Endodermal cell (in vitro differentiated cells): Measurements from ENCODE around the gene TNFSF18. TPM values are rescaled to one million over a fixed set of nuclear protein-coding genes. Genes with fewer than 3 reads are reported as not detected.

ENCODE experiments used
- DNase-seq: peaks from one replicate; pipeline ENCODE4 v3.0.0-alpha.2; 2017
- H3K27ac ChIP-seq: 2 replicates; pipeline ENCODE4 v1.5.1; 2013; ENCODE audit warnings: mild to moderate bottlenecking, low read depth, low read length, moderate library complexity
- H3K27me3 ChIP-seq: 2 replicates; pipeline ENCODE4 v1.6.1; 2013; ENCODE audit warnings: mild to moderate bottlenecking, low read length, moderate library complexity; ENCODE audit not compliant: insufficient read depth, control insufficient read depth, poor library complexity, severe bottlenecking
- H3K36me3 ChIP-seq: 2 replicates; pipeline ENCODE4 v1.7.0; 2013; ENCODE audit warnings: mild to moderate bottlenecking, low read length, moderate library complexity; ENCODE audit not compliant: control insufficient read depth, insufficient read depth
- H3K4me1 ChIP-seq: one replicate; pipeline ENCODE4 v1.7.0; 2013; ENCODE audit warnings: low read length; ENCODE audit not compliant: control insufficient read depth, insufficient read depth
- H3K4me3 ChIP-seq: 2 replicates; pipeline ENCODE4 v1.5.1; 2013; ENCODE audit warnings: mild to moderate bottlenecking, low read length, moderate library complexity
- H3K9ac ChIP-seq: 2 replicates; pipeline ENCODE4 v1.6.1; 2013; ENCODE audit warnings: mild to moderate bottlenecking, low read length, moderate library complexity; ENCODE audit not compliant: poor library complexity, severe bottlenecking; ENCODE audit errors: extremely low read depth
- H3K9me3 ChIP-seq: 2 replicates; pipeline ENCODE4 v1.6.1; 2013; ENCODE audit warnings: mild to moderate bottlenecking, low read length, moderate library complexity; ENCODE audit not compliant: control insufficient read depth
- H3K27ac Mint-ChIP-seq: 2 replicates; pipeline ENCODE4 v1.8.0; 2020; ENCODE audit warnings: mixed read lengths
- H3K27me3 Mint-ChIP-seq: 2 replicates; pipeline ENCODE4 v1.8.0; 2021; ENCODE audit warnings: mild to moderate bottlenecking, mixed read lengths; ENCODE audit not compliant: insufficient read depth
- H3K36me3 Mint-ChIP-seq: 2 replicates; pipeline ENCODE4 v1.8.0; 2020; ENCODE audit warnings: low read depth, mixed read lengths
- H3K4me1 Mint-ChIP-seq: 2 replicates; pipeline ENCODE4 v1.8.0; 2020; ENCODE audit warnings: mixed read lengths
- H3K4me3 Mint-ChIP-seq: 2 replicates; pipeline ENCODE4 v1.8.0; 2020; ENCODE audit warnings: mild to moderate bottlenecking, moderate library complexity, mixed read lengths
- H3K9me3 Mint-ChIP-seq: 2 replicates; pipeline ENCODE4 v1.8.0; 2020; ENCODE audit warnings: mild to moderate bottlenecking, mixed read lengths
- WGBS, 2 experiments: methylation state at CpG; one replicate each; pipeline versions ENCODE4 v1.1.5 to v1.1.7; 2013; ENCODE audit warnings: missing lambda C conversion rate in 2 of 2, mixed read lengths in 1 of 2; ENCODE audit not compliant: insufficient coverage in 1 of 2, insufficient read length in 1 of 2; 5-methylcytosine and 5-hydroxymethylcytosine counted together
- total RNA-seq, 2 donors: library from RNA; stranded (reverse); fragmentation: NEBNext Ultra II Directional in 1 of 2; extraction: Animal tissue kit (Norgen Biotek cat#: 25700) in 1 of 2; gene quantifications; 2 replicates in 1 of 2; 3 replicates in 1 of 2; pipeline ENCODE4 v1.2.1, GENCODE V29; 2021
- TF ChIP-seq, protein P1 (sequence below): fragments of 200-600 bp; sonication (generic); conservative IDR thresholded peaks from 2 replicates; pipeline ENCODE4 v1.5.0; 2021; ENCODE audit warnings: antibody characterized with exemption, mild to moderate bottlenecking

Gene TNFSF18
- total RNA-seq, 2 donors from 2014 or later = not detected

DNA sequence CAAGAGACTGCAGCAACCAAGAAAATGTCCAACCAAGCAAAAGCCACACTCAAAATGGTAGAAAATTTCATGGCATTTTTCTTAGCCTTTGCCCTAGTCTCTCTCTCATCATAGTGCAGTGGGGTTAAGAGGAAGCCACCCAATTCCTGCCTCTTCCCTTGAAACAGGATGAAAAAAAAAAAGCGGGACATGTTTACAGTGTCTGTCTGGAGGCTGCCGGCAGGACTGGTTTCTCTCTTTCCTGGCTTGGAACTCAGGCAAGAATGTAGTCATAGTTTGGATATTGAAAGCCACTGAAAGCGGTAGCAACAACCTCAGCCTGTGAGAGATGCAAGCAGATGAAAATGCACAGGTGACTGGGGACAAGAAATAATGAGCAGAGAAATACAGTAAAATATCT is 13.3 kb upstream of the TNFSF18 start:
- TF ChIP-seq, protein P1, sequence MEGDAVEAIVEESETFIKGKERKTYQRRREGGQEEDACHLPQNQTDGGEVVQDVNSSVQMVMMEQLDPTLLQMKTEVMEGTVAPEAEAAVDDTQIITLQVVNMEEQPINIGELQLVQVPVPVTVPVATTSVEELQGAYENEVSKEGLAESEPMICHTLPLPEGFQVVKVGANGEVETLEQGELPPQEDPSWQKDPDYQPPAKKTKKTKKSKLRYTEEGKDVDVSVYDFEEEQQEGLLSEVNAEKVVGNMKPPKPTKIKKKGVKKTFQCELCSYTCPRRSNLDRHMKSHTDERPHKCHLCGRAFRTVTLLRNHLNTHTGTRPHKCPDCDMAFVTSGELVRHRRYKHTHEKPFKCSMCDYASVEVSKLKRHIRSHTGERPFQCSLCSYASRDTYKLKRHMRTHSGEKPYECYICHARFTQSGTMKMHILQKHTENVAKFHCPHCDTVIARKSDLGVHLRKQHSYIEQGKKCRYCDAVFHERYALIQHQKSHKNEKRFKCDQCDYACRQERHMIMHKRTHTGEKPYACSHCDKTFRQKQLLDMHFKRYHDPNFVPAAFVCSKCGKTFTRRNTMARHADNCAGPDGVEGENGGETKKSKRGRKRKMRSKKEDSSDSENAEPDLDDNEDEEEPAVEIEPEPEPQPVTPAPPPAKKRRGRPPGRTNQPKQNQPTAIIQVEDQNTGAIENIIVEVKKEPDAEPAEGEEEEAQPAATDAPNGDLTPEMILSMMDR = no peak
- Histone ChIP-seq H3K4me3 (no peak overlapping the region), H3K27me3 (no peaks in the 10 kb centered on the region), H3K9me3 (no peaks in the 10 kb centered on the region), H3K36me3 (no peaks in the 10 kb centered on the region), H3K9ac (no peak overlapping the region), H3K4me1 (no peaks in the 10 kb centered on the region), H3K27ac (no peak overlapping the region)
- DNase-seq = no peak
- Mint-ChIP-seq H3K36me3 (no peaks in the 10 kb centered on the region), H3K4me3 (no peak overlapping the region), H3K4me1 (no peaks in the 10 kb centered on the region), H3K27ac (no peak overlapping the region), H3K27me3 (no peaks in the 10 kb centered on the region), H3K9me3 (no peaks in the 10 kb centered on the region)
- 91 to 100% methylated on average over 2 to 3 of the region's 3 CpGs for WGBS, 2 experiments

GRCh38 chr1:173063171-173063570 is 12.4 kb upstream of the TNFSF18 start:
- 92 to 100% methylated on average over 1 of the region's 1 CpG for WGBS, 2 experiments
- Mint-ChIP-seq H3K27me3 (no peaks in the 10 kb centered on the region), H3K4me3 (no peak overlapping the region), H3K27ac (no peak overlapping the region), H3K36me3 (no peaks in the 10 kb centered on the region), H3K4me1 (no peaks in the 10 kb centered on the region), H3K9me3 (no peaks in the 10 kb centered on the region)
- TF ChIP-seq, protein P1 = no peak
- no peaks in the 10 kb centered on the region for H3K4me1 ChIP-seq
- no peaks in the 10 kb centered on the region for H3K9me3 ChIP-seq
- H3K9ac ChIP-seq = no peak overlapping the region
- no peak overlapping the region for H3K4me3 ChIP-seq
- no peak for DNase-seq
- no peak overlapping the region for H3K27ac ChIP-seq
- H3K36me3 ChIP-seq = no peaks in the 10 kb centered on the region
- H3K27me3 ChIP-seq = no peaks in the 10 kb centered on the region

GRCh38 chr1:173062150-173062938 is 11.6 kb upstream of the TNFSF18 start:
- WGBS, 2 experiments = 100% methylated on average over 1 of the region's 1 CpG; no CpG with 5 or more reads in 1 of the 2 experiments
- no peaks in the 10 kb centered on the region for H3K36me3 ChIP-seq

More at GRCh38 chr1:173062150-173062938, 11.6 kb upstream of the TNFSF18 start:
- Mint-ChIP-seq H3K27ac (no peak overlapping the region), H3K9me3 (no peaks in the 10 kb centered on the region), H3K4me3 (no peak overlapping the region), H3K36me3 (no peaks in the 10 kb centered on the region), H3K4me1 (no peaks in the 10 kb centered on the region), H3K27me3 (no peaks in the 10 kb centered on the region)
- Histone ChIP-seq H3K4me1 (no peaks in the 10 kb centered on the region), H3K9me3 (no peaks in the 10 kb centered on the region), H3K27ac (no peak overlapping the region), H3K4me3 (no peak overlapping the region), H3K9ac (no peak overlapping the region), H3K27me3 (no peaks in the 10 kb centered on the region)
- TF ChIP-seq, protein P1 = no peak
- no peak for DNase-seq
